Gastrocnemius medialis (tissue), 4 donors: Measurements from ENCODE around the gene INF2.

Experiments
- POLR2A ChIP-seq, 2 donors: fragments of 450-650 bp; IDR thresholded peaks; one replicate each; pipeline ENCODE4 v1.6.1; 2017; ENCODE audit warnings: antibody characterized with exemption in 2 of 2, mild to moderate bottlenecking in 2 of 2, moderate library complexity in 2 of 2
- TF ChIP-seq, protein P1 (sequence below), 5 experiments: fragments of 450-650 bp in 3 of 5; fragments of 200-600 bp in 2 of 5; sonication (generic) in 2 of 5; IDR thresholded peaks in 4 of 5; conservative IDR thresholded peaks in 1 of 5; 1 replicate in 4 of 5; 2 replicates in 1 of 5; pipeline ENCODE4 v1.5.1; 2016 to 2019; ENCODE audit warnings: antibody characterized with exemption in 5 of 5, mild to moderate bottlenecking in 3 of 5, moderate library complexity in 3 of 5

DNA sequence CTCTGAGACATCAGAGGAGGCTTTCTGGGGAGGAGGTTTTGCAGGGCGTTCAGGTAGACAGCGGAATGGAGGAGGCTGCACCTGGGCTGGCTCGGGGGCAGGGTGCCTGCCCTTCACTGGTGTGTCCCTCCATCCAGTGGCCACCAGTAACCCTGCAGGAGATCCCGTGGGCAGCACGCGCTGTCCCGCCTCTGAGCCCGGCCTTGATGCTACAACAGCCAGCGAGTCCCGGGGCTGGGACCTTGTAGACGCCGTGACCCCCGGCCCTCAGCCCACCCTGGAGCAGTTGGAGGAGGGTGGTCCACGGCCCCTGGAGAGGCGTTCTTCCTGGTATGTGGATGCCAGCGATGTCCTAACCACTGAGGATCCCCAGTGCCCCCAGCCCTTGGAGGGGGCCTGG lies 24.6 kb downstream of the INF2 start:
- TF ChIP-seq, protein P1, sequence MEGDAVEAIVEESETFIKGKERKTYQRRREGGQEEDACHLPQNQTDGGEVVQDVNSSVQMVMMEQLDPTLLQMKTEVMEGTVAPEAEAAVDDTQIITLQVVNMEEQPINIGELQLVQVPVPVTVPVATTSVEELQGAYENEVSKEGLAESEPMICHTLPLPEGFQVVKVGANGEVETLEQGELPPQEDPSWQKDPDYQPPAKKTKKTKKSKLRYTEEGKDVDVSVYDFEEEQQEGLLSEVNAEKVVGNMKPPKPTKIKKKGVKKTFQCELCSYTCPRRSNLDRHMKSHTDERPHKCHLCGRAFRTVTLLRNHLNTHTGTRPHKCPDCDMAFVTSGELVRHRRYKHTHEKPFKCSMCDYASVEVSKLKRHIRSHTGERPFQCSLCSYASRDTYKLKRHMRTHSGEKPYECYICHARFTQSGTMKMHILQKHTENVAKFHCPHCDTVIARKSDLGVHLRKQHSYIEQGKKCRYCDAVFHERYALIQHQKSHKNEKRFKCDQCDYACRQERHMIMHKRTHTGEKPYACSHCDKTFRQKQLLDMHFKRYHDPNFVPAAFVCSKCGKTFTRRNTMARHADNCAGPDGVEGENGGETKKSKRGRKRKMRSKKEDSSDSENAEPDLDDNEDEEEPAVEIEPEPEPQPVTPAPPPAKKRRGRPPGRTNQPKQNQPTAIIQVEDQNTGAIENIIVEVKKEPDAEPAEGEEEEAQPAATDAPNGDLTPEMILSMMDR (IDR thresholded peaks at IDR 0.05 in 4 of 5, conservative IDR thresholded peaks at IDR 0.05 in 1 of 5), result no peak
- TF ChIP-seq POLR2A (IDR thresholded peaks at IDR 0.05), result no peak
